Astrocyte of the cerebellum (primary cell): ENCODE results near the gene MRPS9.

Experiments
- DNase-seq: peaks from one replicate; pipeline ENCODE4 v3.0.0-alpha.2; 2011; ENCODE audit warnings: low read depth
- H3K4me3 ChIP-seq: 2 replicates; pipeline ENCODE4 v1.5.1; 2011; ENCODE audit warnings: mild to moderate bottlenecking, low read depth, low read length, moderate library complexity
- CTCF ChIP-seq: IDR thresholded peaks from 2 replicates; pipeline ENCODE4 v1.5.1; 2012; ENCODE audit warnings: low read length, low read depth, moderate library complexity, mild to moderate bottlenecking; ENCODE audit errors: missing control alignments
- in situ Hi-C: cut with HindIII; loops from 2 replicates; pipeline ENCODE4 v1.10.0; 2017; ENCODE audit warnings: low sequenced_read_pairs

The MRPS9 gene

DNA sequence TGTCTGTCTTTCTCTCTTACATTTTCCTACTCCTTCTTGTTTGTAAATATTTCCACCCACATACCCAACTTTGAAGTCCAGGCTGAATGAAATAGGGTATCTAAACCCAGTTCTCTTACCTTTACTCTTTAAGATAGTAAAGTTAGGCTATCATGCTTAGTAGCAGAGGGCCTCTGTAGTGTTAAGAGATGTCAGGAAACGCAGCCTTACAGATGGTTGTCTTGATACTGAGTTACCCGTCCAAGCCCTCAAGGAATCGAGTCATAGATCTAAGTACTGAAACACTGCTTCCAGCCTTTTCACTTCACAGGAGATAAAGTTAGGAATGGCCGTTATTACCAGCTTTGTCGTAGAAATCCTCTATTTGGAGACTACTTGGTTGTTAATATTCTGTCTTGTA is 24.3 kb downstream of the MRPS9 start:
- in situ Hi-C loops = no loop called here
- no peak for TF ChIP-seq CTCF
- no peak overlapping the region for H3K4me3 ChIP-seq
- DNase-seq = no peak

GRCh38 chr2:105068387-105068786 is 30.5 kb downstream of the MRPS9 start:
- TF ChIP-seq CTCF = no peak
- no peak overlapping the region for H3K4me3 ChIP-seq
- DNase-seq = no peak
- in situ Hi-C loops = no loop called here

DNA sequence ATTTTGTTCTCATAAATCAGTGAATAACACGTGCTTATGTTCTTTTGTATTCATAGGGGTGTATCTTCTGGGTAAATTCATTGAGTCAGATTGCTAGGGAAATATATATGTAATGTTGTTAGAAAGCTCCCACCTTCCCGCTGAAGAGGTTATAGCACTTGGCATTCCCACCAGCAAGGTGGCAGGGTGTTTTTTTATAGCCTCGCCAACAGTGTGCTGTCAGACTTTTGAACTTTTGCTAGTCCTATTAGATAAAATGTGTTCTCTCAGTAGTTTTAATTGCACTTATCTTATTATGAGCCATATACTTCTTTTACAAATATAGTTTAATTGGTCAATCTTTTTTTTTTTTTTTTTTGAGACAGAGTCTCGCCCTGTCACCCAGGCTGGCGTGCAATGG is 31.0 kb downstream of the MRPS9 start:
- no peak for TF ChIP-seq CTCF
- no peak for DNase-seq
- in situ Hi-C loops = no loop called here
- H3K4me3 ChIP-seq = no peak overlapping the region

DNA sequence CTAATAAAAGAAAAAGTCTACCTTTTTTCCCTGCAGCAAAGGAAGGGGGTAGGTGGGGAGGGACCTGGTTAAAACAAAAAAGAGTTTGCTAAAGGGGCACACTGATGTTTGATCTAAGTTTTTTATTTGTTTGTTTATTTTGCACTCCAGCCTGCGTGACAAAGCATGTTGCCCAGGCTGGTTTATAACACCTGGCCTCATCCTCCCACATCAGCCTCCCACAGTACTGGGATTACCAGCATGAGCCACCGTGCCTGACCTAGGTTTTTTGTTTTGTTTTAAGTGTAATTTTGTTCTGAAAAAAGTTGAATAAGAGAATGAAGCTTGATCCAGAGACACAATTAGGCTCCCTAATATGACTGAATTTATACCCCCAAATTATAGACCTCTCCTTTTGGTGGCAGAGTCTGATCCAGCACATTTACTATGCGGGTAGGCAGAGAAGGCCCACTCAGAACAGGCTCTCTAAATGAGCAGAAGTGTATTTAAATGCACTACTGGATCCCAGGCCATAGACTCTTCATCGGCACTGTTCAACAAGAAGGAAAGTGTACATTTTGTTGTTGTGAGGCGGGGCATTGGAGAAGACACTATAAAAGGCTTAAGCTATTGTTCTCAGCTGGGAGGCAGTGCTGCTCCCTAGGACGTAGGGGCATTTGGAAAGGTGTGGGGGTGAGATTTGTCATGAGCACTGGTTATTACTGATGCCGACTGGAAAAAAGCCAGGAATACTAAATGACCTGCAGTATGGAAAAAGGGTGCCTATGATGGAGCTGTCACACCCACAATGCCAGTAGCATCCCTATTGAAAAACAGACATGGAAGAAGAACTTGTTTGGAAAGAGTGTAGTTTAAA is 32.4 kb downstream of the MRPS9 start:
- DNase-seq = no peak
- H3K4me3 ChIP-seq = no peak overlapping the region
- in situ Hi-C loops = no loop called here

GRCh38 chr2:105071379-105071778 is 33.5 kb downstream of the MRPS9 start:
- in situ Hi-C loops = no loop called here
- TF ChIP-seq CTCF = no peak
- H3K4me3 ChIP-seq = no peak overlapping the region
- DNase-seq = no peak

More for the DNA sequence above, 32.4 kb downstream of the MRPS9 start:
- TF ChIP-seq CTCF = no peak

- no peak for DNase-seq
- in situ Hi-C loops = no loop called here
- TF ChIP-seq CTCF = no peak
- no peak overlapping the region for H3K4me3 ChIP-seq
These were observed 34.2 kb downstream of the MRPS9 start for GRCh38 chr2:105072039-105072438.
